GM19328 (cell line): ENCODE results near the gene H2BK1.

Source experiments
- ATAC-seq: cut with Tn5 transposase; IDR thresholded peaks from one replicate; pipeline ENCODE4 v1.9.1; 2021; ENCODE audit warnings: mild to moderate bottlenecking, moderate library complexity; ENCODE audit not compliant: unreplicated experiment

H2BK1 gene

GRCh38 chr7:151245360-151246101 lies 35.2 kb upstream of the H2BK1 start:
- no peak for ATAC-seq

DNA sequence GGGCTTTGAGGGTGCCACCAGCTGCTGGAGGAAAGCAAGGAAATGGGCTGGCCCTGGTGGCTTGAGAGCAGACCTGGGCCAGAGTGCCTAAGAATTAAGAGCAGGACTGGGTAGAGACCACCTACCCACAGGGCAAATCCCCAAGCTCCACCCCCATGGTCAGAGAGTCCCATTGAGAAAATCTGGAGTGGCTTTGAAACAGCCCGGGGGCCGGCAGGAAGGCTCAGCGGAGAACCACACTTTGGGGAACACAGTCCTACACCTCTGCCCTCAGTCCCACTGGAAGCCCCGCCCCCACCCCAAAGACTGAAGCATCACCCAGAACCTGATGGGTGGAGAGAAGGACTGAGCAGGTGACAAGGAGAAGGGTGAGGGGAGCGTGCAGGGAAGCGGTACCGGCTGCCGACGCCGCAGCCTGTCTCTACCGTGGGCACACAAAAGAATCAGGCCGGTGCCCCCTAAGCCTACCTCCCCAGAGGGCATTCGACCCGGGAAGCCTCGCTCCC lies 34.6 kb upstream of the H2BK1 start:
- no peak for ATAC-seq

GRCh38 chr7:151244196-151244840 lies 34.0 kb upstream of the H2BK1 start:
- ATAC-seq, result no peak

DNA sequence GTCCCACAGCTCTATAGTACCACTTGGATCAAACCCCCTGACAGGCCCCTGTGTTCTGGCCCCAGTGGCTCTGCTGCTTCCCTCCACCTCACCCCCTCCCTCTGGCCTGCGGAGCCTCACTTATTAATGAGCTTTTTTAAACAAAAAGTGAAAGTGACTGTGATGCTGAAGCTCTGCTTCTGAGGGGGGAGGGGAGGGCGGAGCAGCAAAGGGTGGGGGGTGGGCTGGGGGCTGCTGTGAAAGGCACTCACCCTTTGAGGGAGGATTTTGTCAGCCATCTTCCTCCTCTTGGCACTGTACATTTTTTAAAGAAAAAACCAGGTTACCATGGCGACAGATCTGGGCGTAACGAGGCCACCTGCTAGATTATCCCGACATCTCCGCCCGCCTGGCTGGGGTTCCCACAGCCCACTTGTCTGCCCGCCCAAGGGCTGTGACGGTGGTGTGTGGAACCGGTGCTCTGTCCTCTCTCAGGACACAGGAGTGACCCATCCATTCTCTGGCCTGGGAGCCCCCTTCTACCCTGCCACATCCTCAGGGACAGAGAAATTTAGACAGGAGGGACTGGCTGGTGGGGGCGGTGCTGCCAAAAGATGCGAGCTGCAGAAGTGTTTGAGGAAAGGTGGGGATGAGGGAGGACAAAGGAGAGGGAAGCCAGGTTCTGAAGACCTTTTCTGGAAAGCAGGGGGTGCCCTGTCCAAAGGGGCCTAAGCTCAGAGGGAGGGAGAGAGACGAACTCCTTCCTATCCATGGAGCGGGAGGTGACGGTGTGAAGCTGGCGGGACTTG lies 33.3 kb upstream of the H2BK1 start:
- no peak for ATAC-seq

GRCh38 chr7:151243045-151243349 lies 32.7 kb upstream of the H2BK1 start:
- ATAC-seq, result no peak

DNA sequence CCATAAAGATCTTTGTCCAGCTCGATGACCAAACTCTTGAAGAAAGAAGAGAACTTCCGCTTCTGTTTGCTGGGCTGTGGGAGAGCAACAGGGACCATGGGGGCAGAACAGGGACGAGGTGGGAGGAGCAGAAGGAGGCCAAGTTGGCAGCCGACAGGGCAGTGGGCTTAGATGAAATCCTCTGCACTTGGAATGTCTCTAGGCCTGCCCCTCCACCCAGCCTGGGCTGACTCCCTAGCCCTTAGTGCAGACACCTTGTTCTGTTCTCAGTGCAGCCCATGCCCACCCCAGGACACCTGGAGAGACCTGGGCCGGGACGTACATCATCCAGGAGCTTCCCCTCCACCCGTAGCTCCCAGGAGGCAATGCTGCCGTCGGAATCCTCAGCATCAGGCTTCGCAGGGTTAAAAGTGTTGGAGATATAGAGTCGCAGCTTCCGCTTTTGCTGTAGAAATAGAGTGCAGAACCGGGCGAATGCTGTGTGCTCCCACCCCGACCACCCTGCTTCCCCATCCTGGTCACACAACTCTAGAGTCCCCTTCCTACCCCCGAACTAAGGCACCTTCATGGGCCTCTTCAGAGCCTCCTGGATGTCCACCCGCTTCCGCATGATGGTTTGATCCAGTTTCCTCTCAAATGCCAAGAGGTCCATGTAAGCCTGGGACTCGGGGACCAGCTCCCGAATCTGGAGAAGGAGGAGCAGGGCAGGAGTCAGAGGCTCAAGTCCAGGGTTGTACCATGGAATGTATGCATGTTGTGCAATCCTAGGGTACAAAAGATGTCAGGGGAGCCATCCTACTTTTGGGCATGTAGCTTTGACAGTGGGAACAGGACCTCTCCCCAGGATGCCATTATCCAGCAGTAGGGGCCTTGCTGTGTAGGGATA lies 32.1 kb upstream of the H2BK1 start:
- ATAC-seq, result no peak

DNA sequence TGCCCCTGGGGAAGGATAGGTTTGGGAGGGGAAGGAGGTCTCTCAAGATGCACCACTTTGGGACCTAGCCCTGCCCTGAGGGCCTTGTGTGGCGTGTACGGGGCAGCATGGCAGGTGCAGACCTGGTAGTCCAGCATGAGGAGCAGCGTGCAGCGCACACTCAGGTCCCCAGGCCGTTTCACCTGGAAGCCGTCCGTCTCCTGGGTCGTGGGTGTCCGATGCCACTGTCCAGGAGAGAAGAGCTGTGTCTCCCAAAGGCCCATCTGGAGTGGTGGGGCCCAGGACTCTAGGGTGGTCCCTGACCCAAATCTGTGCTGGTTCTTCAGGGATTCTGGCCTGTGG lies 31.4 kb upstream of the H2BK1 start:
- no peak for ATAC-seq

- ATAC-seq, result no peak
These were observed 30.9 kb upstream of the H2BK1 start for GRCh38 chr7:151240942-151241754.

- ATAC-seq, result no peak
These were observed 30.2 kb upstream of the H2BK1 start for GRCh38 chr7:151240536-151240935.

DNA sequence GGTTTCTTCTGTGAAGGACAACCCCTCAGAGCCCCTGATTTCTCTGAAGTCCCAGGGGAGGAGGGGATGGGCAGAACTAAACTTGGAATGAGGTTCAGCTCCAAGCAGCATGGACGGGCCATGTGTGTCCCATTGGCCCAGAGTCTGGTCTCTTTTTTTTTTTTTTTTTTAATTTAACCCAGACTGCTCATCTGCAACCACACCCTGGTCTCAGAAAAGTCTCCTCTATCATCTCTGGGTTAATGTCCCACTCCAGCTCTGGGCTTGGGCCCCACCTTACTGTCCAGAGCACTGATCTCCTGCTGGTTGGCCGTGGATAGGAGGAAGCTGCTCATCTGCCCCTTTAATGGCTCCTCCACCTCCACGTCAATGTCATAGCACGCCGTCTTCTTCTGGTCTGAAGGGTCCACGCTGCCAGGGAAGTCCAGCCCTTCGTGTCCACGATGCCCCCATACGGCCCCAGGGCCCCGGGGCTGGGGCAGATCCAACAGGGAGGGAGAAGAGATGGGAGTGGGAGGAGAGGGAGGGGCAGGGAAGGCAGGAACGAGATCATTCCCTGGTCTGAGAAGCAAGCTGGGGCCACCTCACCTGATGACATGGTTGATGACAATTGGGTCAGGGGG lies 29.7 kb upstream of the H2BK1 start:
- no peak for ATAC-seq

DNA sequence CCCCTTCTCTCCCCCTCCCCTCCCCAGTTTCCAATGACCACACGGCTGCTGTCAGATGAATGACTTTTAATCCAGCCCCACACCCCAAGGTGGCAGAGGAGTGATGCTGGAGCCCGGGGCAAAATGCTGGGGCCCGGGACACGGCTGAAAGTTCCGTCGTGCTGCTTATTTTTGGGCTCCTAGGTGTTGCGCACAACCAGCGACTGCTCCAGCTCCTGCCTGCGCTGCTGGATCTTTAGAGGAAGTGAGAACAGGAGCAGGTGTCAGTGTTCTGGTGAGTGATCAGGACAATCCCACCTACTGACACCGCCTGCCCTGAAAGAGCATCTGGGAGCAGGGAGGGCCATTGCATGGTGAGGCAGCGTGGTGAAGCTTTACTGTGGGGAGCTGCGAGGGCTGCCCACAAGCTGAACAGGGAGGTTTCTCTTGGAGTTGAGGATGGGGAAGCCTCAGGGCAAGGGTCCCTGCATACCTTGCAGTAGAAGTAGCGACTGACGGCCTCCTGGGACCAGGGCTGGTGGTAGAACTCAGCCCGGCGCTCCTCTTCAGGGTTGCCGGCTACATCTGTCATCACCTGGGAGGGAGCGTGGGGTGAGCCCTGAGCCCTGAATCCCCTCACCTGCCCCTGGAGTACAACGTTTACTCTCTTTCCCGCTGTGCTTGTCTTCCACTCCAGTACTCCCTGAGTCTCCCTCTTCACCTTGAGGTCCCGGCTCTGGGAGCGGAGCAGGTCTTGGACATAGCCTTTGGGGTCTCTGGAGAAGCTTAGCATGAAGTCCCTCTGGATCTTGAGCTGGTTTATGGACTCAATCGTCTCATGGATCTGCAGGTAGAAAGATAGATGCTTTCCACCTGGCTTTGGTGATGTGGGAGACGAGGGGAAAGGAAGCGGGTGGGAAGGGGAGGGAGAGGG lies 28.9 kb upstream of the H2BK1 start:
- ATAC-seq, result no peak

DNA sequence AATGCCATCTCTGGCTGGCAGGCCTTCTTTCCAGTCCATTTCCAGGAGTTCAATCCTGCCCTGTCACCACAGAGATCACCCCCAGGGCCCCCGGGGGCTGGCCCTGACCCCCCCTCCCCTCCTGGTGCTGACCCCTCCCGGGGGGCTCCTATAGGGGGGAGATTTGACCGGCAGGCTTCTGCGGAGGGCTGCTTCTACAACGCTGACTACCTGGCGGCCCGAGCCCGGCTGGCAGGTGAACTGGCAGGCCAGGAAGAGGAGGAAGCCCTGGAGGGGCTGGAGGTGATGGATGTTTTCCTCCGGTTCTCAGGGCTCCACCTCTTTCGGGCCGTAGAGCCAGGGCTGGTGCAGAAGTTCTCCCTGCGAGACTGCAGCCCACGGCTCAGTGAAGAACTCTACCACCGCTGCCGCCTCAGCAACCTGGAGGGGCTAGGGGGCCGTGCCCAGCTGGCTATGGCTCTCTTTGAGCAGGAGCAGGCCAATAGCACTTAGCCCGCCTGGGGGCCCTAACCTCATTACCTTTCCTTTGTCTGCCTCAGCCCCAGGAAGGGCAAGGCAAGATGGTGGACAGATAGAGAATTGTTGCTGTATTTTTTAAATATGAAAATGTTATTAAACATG lies 28.0 kb upstream of the H2BK1 start:
- ATAC-seq, result no peak

GRCh38 chr7:151237244-151238189 lies 27.2 kb upstream of the H2BK1 start:
- no peak for ATAC-seq

GRCh38 chr7:151236406-151236805 lies 26.1 kb upstream of the H2BK1 start:
- no peak for ATAC-seq

DNA sequence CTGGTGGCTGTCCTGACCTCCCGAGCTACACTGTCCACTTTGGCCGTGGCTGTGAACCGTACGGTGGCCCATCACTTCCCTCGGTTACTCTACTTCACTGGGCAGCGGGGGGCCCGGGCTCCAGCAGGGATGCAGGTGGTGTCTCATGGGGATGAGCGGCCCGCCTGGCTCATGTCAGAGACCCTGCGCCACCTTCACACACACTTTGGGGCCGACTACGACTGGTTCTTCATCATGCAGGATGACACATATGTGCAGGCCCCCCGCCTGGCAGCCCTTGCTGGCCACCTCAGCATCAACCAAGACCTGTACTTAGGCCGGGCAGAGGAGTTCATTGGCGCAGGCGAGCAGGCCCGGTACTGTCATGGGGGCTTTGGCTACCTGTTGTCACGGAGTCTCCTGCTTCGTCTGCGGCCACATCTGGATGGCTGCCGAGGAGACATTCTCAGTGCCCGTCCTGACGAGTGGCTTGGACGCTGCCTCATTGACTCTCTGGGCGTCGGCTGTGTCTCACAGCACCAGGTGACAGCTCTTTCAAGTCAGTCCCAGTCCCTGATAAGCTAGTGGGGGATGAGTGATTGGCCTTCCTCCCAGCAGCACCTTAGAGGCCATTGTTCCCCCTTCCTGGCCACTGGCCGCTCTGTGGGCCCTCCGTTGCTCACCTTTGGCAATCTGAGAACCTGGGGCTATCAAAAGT lies 25.0 kb upstream of the H2BK1 start:
- ATAC-seq, result no peak

DNA sequence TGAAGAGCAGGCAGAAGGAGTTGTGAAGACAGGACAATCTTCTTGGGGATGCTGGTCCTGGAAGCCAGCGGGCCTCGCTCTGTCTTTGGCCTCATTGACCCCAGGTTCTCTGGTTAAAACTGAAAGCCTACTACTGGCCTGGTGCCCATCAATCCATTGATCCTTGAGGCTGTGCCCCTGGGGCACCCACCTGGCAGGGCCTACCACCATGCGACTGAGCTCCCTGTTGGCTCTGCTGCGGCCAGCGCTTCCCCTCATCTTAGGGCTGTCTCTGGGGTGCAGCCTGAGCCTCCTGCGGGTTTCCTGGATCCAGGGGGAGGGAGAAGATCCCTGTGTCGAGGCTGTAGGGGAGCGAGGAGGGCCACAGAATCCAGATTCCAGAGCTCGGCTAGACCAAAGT lies 23.5 kb upstream of the H2BK1 start:
- ATAC-seq, result no peak
